Lower leg skin (tissue), 4 donors: ENCODE measurements around the gene JPH3. TPM values are rescaled to one million over a fixed set of nuclear protein-coding genes. Genes with fewer than 3 reads are reported as not detected.

Source experiments
- DNase-seq, 2 donors: peaks; one replicate each; pipeline ENCODE4 v3.0.0-alpha.2; 2019; ENCODE audit warnings: low spot score in 2 of 2
- H3K4me3 ChIP-seq: fragments of 200-600 bp; sonication (generic); 2 replicates; pipeline ENCODE4 v1.5.1; 2017; ENCODE audit warnings: mild to moderate bottlenecking, low read depth; ENCODE audit not compliant: poor library complexity, severe bottlenecking
- CTCF ChIP-seq, 3 donors: fragments of 450-650 bp; IDR thresholded peaks; one replicate each; pipeline ENCODE4 v1.5.1; 2016; ENCODE audit warnings: antibody characterized with exemption in 3 of 3, mild to moderate bottlenecking in 3 of 3, moderate library complexity in 2 of 3
- POLR2A ChIP-seq, 2 donors: fragments of 450-650 bp; IDR thresholded peaks; one replicate each; pipeline ENCODE4 v1.6.1; 2016 to 2017; ENCODE audit warnings: antibody characterized with exemption in 2 of 2, mild to moderate bottlenecking in 1 of 2, moderate library complexity in 1 of 2
- WGBS, 2 donors: methylation state at CpG; one replicate each; pipeline ENCODE4 v1.1.5; 2018; 5-methylcytosine and 5-hydroxymethylcytosine counted together
- intact Hi-C: fragments of 100-400 bp; cut with DNase I; formaldehyde crosslinking; loops from one replicate; pipeline ENCODE4 v1.15.0; 2023; ENCODE audit warnings: low total_unique reads
- total RNA-seq, 4 donors: library from RNA; depleted of rRNA; stranded (reverse); fragments of >200 nt; gene quantifications; one replicate each; pipeline ENCODE4 v1.1.0, GENCODE V29; 2016

Gene JPH3
- total RNA-seq = not detected

DNA sequence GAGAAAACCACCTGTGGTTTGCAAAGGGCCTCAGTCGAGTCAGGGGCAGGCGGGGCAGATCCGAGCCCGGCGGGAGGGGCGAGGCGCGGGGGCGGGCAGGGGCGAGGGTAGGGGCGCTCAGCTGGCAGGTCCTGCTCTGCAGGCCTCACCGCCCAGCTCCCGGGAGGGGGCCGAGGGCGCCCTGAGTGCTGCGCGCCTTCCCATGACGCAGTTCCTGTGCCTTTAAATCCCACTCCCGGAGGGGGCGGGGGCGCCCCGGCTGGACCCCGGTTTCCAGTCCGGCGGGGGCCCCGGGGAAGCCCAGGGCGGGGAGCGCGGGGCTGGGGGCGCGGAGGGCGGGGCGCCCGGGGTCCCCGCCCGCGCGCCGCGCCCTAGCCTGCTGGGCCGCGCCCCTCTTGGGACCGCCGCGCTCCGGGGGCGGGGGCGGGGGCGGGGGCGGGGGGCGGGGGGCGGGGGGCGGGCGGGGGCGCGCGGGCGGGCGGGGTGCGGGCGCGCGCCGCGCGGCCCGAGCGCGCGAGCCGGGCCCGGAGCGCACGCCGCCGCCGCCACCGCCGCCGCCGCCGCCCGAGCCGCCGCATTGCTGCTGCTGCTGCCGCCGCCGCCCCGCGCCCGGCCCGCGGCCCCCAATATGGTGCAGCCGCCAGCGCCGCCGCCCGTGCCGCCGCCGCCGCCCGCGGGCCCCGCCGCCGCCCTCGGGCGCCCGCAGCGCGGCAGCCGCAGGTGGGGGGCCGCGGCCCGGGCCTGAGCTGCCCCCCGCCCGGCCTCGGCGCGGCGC, at the start of gene JPH3:
TSS of gene JPH3 (plus strand) at position 508 of the 775 bp plus-strand sequence. CDS start 639 bp downstream, outside the sequence.
- WGBS, 2 donors = 0% methylated on average over 19 of the region's 122 CpGs; no CpG with 5 or more reads in 1 of the 2 donors
- H3K4me3 ChIP-seq = no peak within 1 kb of the TSS
- no peak for DNase-seq
- TF ChIP-seq POLR2A (IDR thresholded peaks at IDR 0.05) (no peak), CTCF (IDR thresholded peaks at IDR 0.05) (no peak)
- intact Hi-C loops = no loop called here

- WGBS, 2 donors = 71% methylated on average over 18 of the region's 18 CpGs
- TF ChIP-seq POLR2A (IDR thresholded peaks at IDR 0.05) = no peak
- TF ChIP-seq CTCF (IDR thresholded peaks at IDR 0.05) = no peak
These were observed 49.3 kb upstream of the JPH3 start for GRCh38 chr16:87552772-87553573.

GRCh38 chr16:87554754-87555427, 47.4 kb upstream of the JPH3 start:
- 89 to 90% methylated on average over 22 of the region's 22 CpGs for WGBS, 2 donors
- intact Hi-C loops = no loop called here

More at GRCh38 chr16:87552772-87553573, 49.3 kb upstream of the JPH3 start:
- no peak for DNase-seq
- intact Hi-C loops = no loop called here
- H3K4me3 ChIP-seq = no peak overlapping the region

DNA sequence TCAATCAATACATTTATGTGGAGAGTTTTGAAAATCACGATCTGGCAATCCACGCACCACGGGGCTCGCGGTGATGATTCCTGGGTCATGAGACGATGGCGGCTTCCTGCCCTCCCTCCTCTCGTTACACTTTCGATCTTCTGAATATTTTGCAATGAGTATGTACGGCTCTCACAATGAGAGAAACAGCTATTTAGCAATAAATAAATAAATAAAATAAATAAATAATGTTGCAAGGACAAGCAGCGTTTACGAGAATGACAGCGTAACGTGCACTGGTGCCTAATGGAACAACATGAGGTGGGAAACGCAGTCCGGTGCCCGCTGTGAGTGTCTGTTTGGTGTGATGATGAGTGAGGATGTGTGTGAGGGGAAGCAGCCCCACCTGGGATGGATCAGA, 46.7 kb upstream of the JPH3 start:
- DNase-seq = no peak
- TF ChIP-seq CTCF (IDR thresholded peaks at IDR 0.05) = no peak
- no peak for TF ChIP-seq POLR2A (IDR thresholded peaks at IDR 0.05)
- intact Hi-C loops = no loop called here
- WGBS, 2 donors = 92% methylated on average over 17 of the region's 17 CpGs
- no peak overlapping the region for H3K4me3 ChIP-seq

More at GRCh38 chr16:87554754-87555427, 47.4 kb upstream of the JPH3 start:
- TF ChIP-seq CTCF (IDR thresholded peaks at IDR 0.05) = no peak
- TF ChIP-seq POLR2A (IDR thresholded peaks at IDR 0.05) = no peak
- no peak overlapping the region for H3K4me3 ChIP-seq
- no peak for DNase-seq

DNA sequence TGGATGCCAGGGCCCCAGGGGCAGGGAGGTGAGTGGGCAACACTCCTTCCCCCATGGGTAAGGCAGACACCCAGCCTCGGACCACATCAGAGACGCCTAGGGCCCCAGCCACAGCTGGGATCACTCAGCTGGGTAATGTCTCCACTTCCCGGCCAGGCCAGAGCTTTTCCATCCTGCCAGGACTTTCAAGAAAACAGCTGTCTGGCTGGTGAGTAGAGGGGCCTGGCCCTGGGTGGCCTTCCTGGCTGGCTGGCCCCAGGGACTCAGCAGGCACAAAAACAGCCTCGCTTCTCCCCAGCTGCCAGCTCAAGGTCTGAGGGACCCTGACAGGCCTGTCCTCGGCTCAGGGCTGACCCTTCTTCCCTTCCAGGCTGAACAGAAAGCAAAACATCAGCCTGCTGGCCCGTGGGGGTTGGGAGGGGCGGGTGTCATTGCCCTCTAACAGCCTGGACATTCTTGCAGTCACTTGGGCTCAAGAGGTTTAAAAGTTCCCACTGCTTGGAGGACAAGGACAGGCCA, 45.3 kb upstream of the JPH3 start:
- TF ChIP-seq POLR2A (IDR thresholded peaks at IDR 0.05) (no peak), CTCF (IDR thresholded peaks at IDR 0.05) (no peak)
- DNase-seq = no peak
- 18 to 30% methylated on average over 4 to 7 of the region's 7 CpGs for WGBS, 2 donors
- no peak overlapping the region for H3K4me3 ChIP-seq
- intact Hi-C loops = no loop called here
